A549 (cell line): ENCODE results near the gene NAA16. TPM values are rescaled to one million over a fixed set of nuclear protein-coding genes. Genes with fewer than 3 reads are reported as not detected.

Source experiments
- ATAC-seq, 2 experiments: fragments of 200-7000 bp in 1 of 2; fragments of >200 bp in 1 of 2; cut with Nextera tagmentation in 1 of 2; cut with Tn5 transposase in 1 of 2; 3 replicates each; pipeline versions ENCODE4 v1.8.0 to v1.9.1; 2018 to 2020; ENCODE audit warnings: mild to moderate bottlenecking in 1 of 2, moderate library complexity in 1 of 2
- CTCF ChIA-PET: fragments of 300-600 bp; sonication (Branson Sonifier 250); formaldehyde crosslinking; extraction: SDS; loops from one replicate; lab custom pipeline; 2021; ENCODE audit warnings: antibody characterized with exemption, inconsistent platforms; lab: Yijun Ruan, JAX
- POLR2A ChIA-PET: fragments of 350-600 bp; formaldehyde crosslinking; extraction: SDS; loops from one replicate; lab custom pipeline; 2021; ENCODE audit warnings: antibody characterized with exemption, inconsistent platforms; lab: Yijun Ruan, JAX
- DNase-seq, 2 experiments: peaks; one replicate each; pipeline versions ENCODE4 v3.0.0 to v3.0.0-alpha.2; 2011 to 2016; ENCODE audit warnings: low read depth in 1 of 2, low spot score in 1 of 2
- FAIRE-seq: peaks from 2 replicates; lab custom pipeline; 2011; peaks lifted over from hg19 to GRCh38; lab: Jason Lieb, UNC
- H3K27ac ChIP-seq, 2 experiments: fragments of >200 bp; sonication (Bioruptor Twin); formaldehyde crosslinking; 3 replicates each; pipeline ENCODE4 v1.5.1; 2016 to 2017
- H3K4me1 ChIP-seq: fragments of >200 bp; sonication (Bioruptor Twin); formaldehyde crosslinking; 3 replicates; pipeline ENCODE4 v1.6.1; 2016
- H3K4me2 ChIP-seq: fragments of >200 bp; sonication (Bioruptor Twin); formaldehyde crosslinking; 3 replicates; pipeline ENCODE4 v1.6.1; 2016
- H3K4me3 ChIP-seq: fragments of >200 bp; sonication (Bioruptor Twin); formaldehyde crosslinking; 3 replicates; pipeline ENCODE4 v1.5.1; 2016
- H3K9me3 ChIP-seq: fragments of >200 bp; sonication (Bioruptor Twin); formaldehyde crosslinking; 3 replicates; pipeline ENCODE4 v1.6.1; 2016
- BHLHE40 ChIP-seq: IDR thresholded peaks from 2 replicates; pipeline ENCODE4 v1.6.1; 2012; ENCODE audit warnings: low read depth, low read length, inconsistent platforms
- CBX2 ChIP-seq: fragments of 200-600 bp; sonication (generic); IDR thresholded peaks from 2 replicates; pipeline ENCODE4 v1.6.1; 2016; ENCODE audit warnings: low read depth, mild to moderate bottlenecking, borderline replicate concordance
- CBX8 ChIP-seq: fragments of 200-600 bp; sonication (generic); IDR thresholded peaks from 2 replicates; pipeline ENCODE4 v1.6.1; 2016
- CHD2 ChIP-seq: fragments of 150-350 bp; IDR thresholded peaks from 2 replicates; pipeline ENCODE4 v1.6.1; 2014; ENCODE audit warnings: low read length; ENCODE audit not compliant: partially characterized antibody
- EP300 ChIP-seq, 2 experiments: fragments of >200 bp; sonication (Bioruptor Twin); formaldehyde crosslinking; IDR thresholded peaks; 2 replicates in 1 of 2; 3 replicates in 1 of 2; pipeline ENCODE4 v1.6.1; 2016 to 2017
- ESRRA ChIP-seq: fragments of 150-350 bp; IDR thresholded peaks from 2 replicates; pipeline ENCODE4 v1.6.1; 2014; ENCODE audit warnings: mild to moderate bottlenecking, low read length, borderline replicate concordance
- FOSB ChIP-seq: fragments of 250-450 bp; sonication (Bioruptor Pico); IDR thresholded peaks from 2 replicates; pipeline ENCODE4 v1.5.0; 2020; ENCODE audit warnings: mild to moderate bottlenecking, moderate library complexity
- FOSL2 ChIP-seq, 2 experiments: fragments of 450-650 bp in 1 of 2; fragments of >200 bp in 1 of 2; sonication (Bioruptor Twin) in 1 of 2; formaldehyde crosslinking; IDR thresholded peaks; 2 replicates each; pipeline versions ENCODE4 v1.5.0 to v1.6.1; 2016 to 2020; ENCODE audit warnings: mild to moderate bottlenecking in 1 of 2, moderate library complexity in 1 of 2
- FOXS1 ChIP-seq: fragments of 250-450 bp; sonication (Bioruptor Pico); IDR thresholded peaks from 2 replicates; pipeline ENCODE4 v1.5.0; 2020; ENCODE audit warnings: mild to moderate bottlenecking, moderate library complexity
- HES2 ChIP-seq: fragments of >200 bp; sonication (Bioruptor Twin); formaldehyde crosslinking; IDR thresholded peaks from 2 replicates; pipeline ENCODE4 v1.6.1; 2016
- HEYL ChIP-seq: fragments of 250-450 bp; sonication (Bioruptor Pico); IDR thresholded peaks from 2 replicates; pipeline ENCODE4 v1.8.0; 2021; ENCODE audit warnings: mild to moderate bottlenecking, moderate library complexity
- HOXB13 ChIP-seq: fragments of 250-450 bp; sonication (Bioruptor Pico); IDR thresholded peaks from 2 replicates; pipeline ENCODE4 v1.5.0; 2020; ENCODE audit warnings: low read depth, mild to moderate bottlenecking, moderate library complexity
- JUN ChIP-seq, 2 experiments: fragments of >200 bp; sonication (Bioruptor Twin); formaldehyde crosslinking; IDR thresholded peaks; 2 replicates in 1 of 2; 3 replicates in 1 of 2; pipeline ENCODE4 v1.6.1; 2016 to 2017
- KDM5A ChIP-seq: fragments of 200-600 bp; sonication (generic); IDR thresholded peaks from 2 replicates; pipeline ENCODE4 v1.6.1; 2016; ENCODE audit warnings: antibody characterized with exemption, mild to moderate bottlenecking
- MAX ChIP-seq: IDR thresholded peaks from 2 replicates; pipeline ENCODE4 v1.6.1; 2012
- NFE2L2 ChIP-seq: fragments of 150-350 bp; conservative IDR thresholded peaks from 2 replicates; pipeline ENCODE4 v1.6.1; 2014; ENCODE audit warnings: low read length
- NPAS2 ChIP-seq: fragments of 250-450 bp; sonication (Bioruptor Pico); IDR thresholded peaks from 2 replicates; pipeline ENCODE4 v1.8.0; 2022; ENCODE audit warnings: mild to moderate bottlenecking, moderate library complexity, borderline replicate concordance
- PHF8 ChIP-seq: fragments of 200-600 bp; sonication (generic); IDR thresholded peaks from 2 replicates; pipeline ENCODE4 v1.6.1; 2016; ENCODE audit warnings: low read depth, mild to moderate bottlenecking, antibody characterized with exemption, moderate library complexity, borderline replicate concordance
- REST ChIP-seq: fragments of 200-600 bp; sonication (generic); IDR thresholded peaks from 2 replicates; pipeline ENCODE4 v1.6.1; 2016; ENCODE audit warnings: antibody characterized with exemption, mild to moderate bottlenecking, moderate library complexity
- RFX5 ChIP-seq: fragments of 450-650 bp; IDR thresholded peaks from 2 replicates; pipeline ENCODE4 v1.7.1; 2014; ENCODE audit warnings: antibody characterized with exemption, mild to moderate bottlenecking, moderate library complexity
- SMC3 ChIP-seq: fragments of >200 bp; sonication (Bioruptor Twin); formaldehyde crosslinking; IDR thresholded peaks from 3 replicates; pipeline ENCODE4 v1.6.1; 2018; ENCODE audit warnings: inconsistent platforms
- SREBF2 ChIP-seq: fragments of 450-650 bp; IDR thresholded peaks from 2 replicates; pipeline ENCODE4 v1.6.1; 2014; ENCODE audit warnings: mild to moderate bottlenecking, moderate library complexity
- TFCP2L1 ChIP-seq: fragments of 250-450 bp; sonication (Bioruptor Pico); IDR thresholded peaks from 2 replicates; pipeline ENCODE4 v1.5.0; 2021; ENCODE audit warnings: mild to moderate bottlenecking
- ZFP36 ChIP-seq: fragments of 450-650 bp; IDR thresholded peaks from 2 replicates; pipeline ENCODE4 v1.6.1; 2014; ENCODE audit warnings: borderline replicate concordance; ENCODE audit not compliant: partially characterized antibody
- ZSCAN20 ChIP-seq: fragments of 250-450 bp; sonication (Bioruptor Pico); IDR thresholded peaks from 2 replicates; pipeline ENCODE4 v1.8.0; 2022; ENCODE audit warnings: mild to moderate bottlenecking, moderate library complexity
- whole genome bisulfite sequencing: methylation state at CpG from one replicate; pipeline ENCODE4 v1.1.6; 2017; ENCODE audit errors: missing lambda C conversion rate; 5-methylcytosine and 5-hydroxymethylcytosine counted together
- polyA plus RNA-seq, 4 experiments: library from polyadenylated mRNA; depleted of rRNA in 3 of 4; stranded (reverse); fragments of >200 nt; fragmentation: RNase III in 1 of 4; extraction: RNeasy Plus Mini Kit Qiagen cat#74134 plus additional on column Dnase treatment in 1 of 4; gene quantifications; 2 replicates in 3 of 4; 3 replicates in 1 of 4; pipeline ENCODE4 v1.2.3, GENCODE V29; 2011 to 2017
- TF ChIP-seq, protein P1 (sequence below): fragments of 250-450 bp; sonication (Bioruptor Pico); IDR thresholded peaks from 2 replicates; pipeline ENCODE4 v1.5.0; 2020; ENCODE audit warnings: low read depth, mild to moderate bottlenecking, moderate library complexity
- TF ChIP-seq, protein P2 (sequence below): fragments of >200 bp; sonication (Bioruptor Twin); formaldehyde crosslinking; IDR thresholded peaks from 3 replicates; pipeline ENCODE4 v1.6.1; 2016

The NAA16 gene
- polyA plus RNA-seq, 2 of the 4 experiments (the other 2 are of a cell fraction) = 10.5 to 18.8 TPM

- ChIA-PET POLR2A (no interaction called here), CTCF (no interaction called here)
- H3K9me3 ChIP-seq = no peaks in the 10 kb centered on the region
- peak overlapping the region; percentile 71 for H3K4me2 ChIP-seq
- DNase-seq (no peak), FAIRE-seq (no peak), ATAC-seq (no peak)
- H3K27ac ChIP-seq = no peak overlapping the region
- 97% methylated on average over 6 of the region's 6 CpGs for WGBS
- H3K4me1 ChIP-seq = peaks cover 27% of the 10 kb centered on the region
- H3K4me3 ChIP-seq = no peak overlapping the region
- TF ChIP-seq ESRRA (no peak), RFX5 (no peak), CBX8 (no peak), BHLHE40 (no peak), SMC3 (no peak), CBX2 (no peak), ZFP36 (no peak), HEYL (CRISPR knock-in tag) (no peak), NFE2L2 (no peak), MAX (no peak), SREBF2 (no peak)
Measured at GRCh38 chr13:41313659-41314197, 2.7 kb downstream of the NAA16 start.

GRCh38 chr13:41315443-41316047 lies 4.5 kb downstream of the NAA16 start:
- ChIA-PET CTCF (no interaction called here), POLR2A (no interaction called here)

More at GRCh38 chr13:41315443-41316047, 4.5 kb downstream of the NAA16 start:
- no peak for DNase-seq
- 94% methylated on average over 5 of the region's 5 CpGs for WGBS
- ATAC-seq = no peak
- peaks cover 27% of the 10 kb centered on the region for H3K4me1 ChIP-seq
- no peaks in the 10 kb centered on the region for H3K9me3 ChIP-seq
- no peak for TF ChIP-seq TFCP2L1
- TF ChIP-seq, protein P1, sequence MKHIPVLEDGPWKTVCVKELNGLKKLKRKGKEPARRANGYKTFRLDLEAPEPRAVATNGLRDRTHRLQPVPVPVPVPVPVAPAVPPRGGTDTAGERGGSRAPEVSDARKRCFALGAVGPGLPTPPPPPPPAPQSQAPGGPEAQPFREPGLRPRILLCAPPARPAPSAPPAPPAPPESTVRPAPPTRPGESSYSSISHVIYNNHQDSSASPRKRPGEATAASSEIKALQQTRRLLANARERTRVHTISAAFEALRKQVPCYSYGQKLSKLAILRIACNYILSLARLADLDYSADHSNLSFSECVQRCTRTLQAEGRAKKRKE (CRISPR knock-in tag) = no peak
- no peak for TF ChIP-seq KDM5A
- TF ChIP-seq PHF8 = no peak
- no peak for TF ChIP-seq HEYL (CRISPR knock-in tag)
- no peak for TF ChIP-seq HOXB13 (CRISPR knock-in tag)
- TF ChIP-seq FOSL2 (IDR thresholded peaks at IDR 0.05) = no peak
- TF ChIP-seq FOSL2 (CRISPR knock-in tag; IDR thresholded peaks at IDR 0.05) = no peak
- no peak for TF ChIP-seq HES2
- TF ChIP-seq ZSCAN20 = no peak
- TF ChIP-seq CHD2 = no peak
- TF ChIP-seq BHLHE40 = no peak
- TF ChIP-seq JUN (IDR thresholded peaks at IDR 0.05) = no peak
- TF ChIP-seq, protein P2, sequence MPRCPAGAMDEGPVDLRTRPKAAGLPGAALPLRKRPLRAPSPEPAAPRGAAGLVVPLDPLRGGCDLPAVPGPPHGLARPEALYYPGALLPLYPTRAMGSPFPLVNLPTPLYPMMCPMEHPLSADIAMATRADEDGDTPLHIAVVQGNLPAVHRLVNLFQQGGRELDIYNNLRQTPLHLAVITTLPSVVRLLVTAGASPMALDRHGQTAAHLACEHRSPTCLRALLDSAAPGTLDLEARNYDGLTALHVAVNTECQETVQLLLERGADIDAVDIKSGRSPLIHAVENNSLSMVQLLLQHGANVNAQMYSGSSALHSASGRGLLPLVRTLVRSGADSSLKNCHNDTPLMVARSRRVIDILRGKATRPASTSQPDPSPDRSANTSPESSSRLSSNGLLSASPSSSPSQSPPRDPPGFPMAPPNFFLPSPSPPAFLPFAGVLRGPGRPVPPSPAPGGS = no peak
- TF ChIP-seq NPAS2 = no peak
- no peak for TF ChIP-seq FOSB
- no peak for TF ChIP-seq REST
- TF ChIP-seq EP300 (IDR thresholded peaks at IDR 0.05) = no peak
- TF ChIP-seq FOXS1 = no peak
- TF ChIP-seq, all 56 proteins: peak for 0
- Histone ChIP-seq H3K4me3 (no peak overlapping the region), H3K27ac (no peak overlapping the region), H3K4me2 (no peak overlapping the region)
- FAIRE-seq = no peak
